Measurements from ENCODE around the gene ANGPT4. TPM values are rescaled to one million over a fixed set of nuclear protein-coding genes. Genes with fewer than 3 reads are reported as not detected.

ANGPT4 gene
- polyA plus RNA-seq, 1 experiment: not detected

DNA sequence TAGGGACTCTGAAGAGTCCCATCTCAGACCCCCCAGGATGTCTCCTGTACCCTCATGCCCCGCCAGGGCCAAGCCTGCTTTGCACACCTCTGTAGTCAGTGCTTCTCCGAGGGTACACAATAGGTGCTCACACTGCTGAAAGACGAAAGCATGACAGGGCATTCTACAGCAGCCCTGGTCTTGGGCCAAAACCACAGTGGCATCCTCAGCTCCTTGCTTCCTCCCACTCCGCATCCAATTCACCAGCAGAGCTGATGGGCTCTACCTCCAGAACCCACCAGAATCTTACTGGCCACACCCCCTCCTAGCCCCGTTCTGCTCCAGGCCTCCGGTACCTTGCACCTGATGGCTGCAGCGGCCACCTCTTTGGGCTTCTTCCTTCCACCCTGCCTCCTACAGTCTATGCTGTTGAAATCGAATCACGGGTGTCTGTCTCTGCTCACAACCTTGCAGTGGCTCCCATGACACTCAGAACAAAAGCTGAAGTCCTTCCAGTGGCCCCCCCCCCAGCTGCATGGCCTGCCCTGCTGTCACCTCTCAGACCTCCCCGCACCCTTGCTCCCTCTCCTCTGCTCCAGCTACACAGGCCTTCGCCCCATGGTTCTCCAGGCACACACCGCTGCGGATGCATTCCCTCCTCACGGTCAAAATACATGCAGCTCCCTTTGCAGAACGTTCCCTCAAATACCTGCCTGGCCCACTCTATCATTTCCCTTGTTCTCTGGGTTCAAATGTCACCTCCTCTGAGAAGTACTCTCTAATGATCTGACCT, 1.2 kb downstream of the ANGPT4 start:
- Histone ChIP-seq H3K27ac (ENCODE audit: low read depth, low read length) (no peak overlapping the region), H3K9me3 (ENCODE audit: control insufficient read depth, insufficient read depth, low read length) (no peaks in the 10 kb centered on the region), H3K27me3 (ENCODE audit: control insufficient read depth, insufficient read depth, low read length) (peaks cover 12% of the 10 kb centered on the region), H3K4me3 (ENCODE audit: low read depth, low read length) (no peak overlapping the region)
- CTCF ChIA-PET: no interaction called here
- TF ChIP-seq, protein P1, sequence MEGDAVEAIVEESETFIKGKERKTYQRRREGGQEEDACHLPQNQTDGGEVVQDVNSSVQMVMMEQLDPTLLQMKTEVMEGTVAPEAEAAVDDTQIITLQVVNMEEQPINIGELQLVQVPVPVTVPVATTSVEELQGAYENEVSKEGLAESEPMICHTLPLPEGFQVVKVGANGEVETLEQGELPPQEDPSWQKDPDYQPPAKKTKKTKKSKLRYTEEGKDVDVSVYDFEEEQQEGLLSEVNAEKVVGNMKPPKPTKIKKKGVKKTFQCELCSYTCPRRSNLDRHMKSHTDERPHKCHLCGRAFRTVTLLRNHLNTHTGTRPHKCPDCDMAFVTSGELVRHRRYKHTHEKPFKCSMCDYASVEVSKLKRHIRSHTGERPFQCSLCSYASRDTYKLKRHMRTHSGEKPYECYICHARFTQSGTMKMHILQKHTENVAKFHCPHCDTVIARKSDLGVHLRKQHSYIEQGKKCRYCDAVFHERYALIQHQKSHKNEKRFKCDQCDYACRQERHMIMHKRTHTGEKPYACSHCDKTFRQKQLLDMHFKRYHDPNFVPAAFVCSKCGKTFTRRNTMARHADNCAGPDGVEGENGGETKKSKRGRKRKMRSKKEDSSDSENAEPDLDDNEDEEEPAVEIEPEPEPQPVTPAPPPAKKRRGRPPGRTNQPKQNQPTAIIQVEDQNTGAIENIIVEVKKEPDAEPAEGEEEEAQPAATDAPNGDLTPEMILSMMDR (IDR thresholded peaks at IDR 0.05; ENCODE audit: low read depth, low read length): no peak
- POLR2A ChIA-PET: no interaction called here
- no peak for DNase-seq (ENCODE audit: low read depth, low spot score)

GRCh38 chr20:913306-913849, 2.8 kb downstream of the ANGPT4 start:
- H3K27ac ChIP-seq (ENCODE audit: low read depth, low read length): no peak overlapping the region
- no peak overlapping the region for H3K4me3 ChIP-seq (ENCODE audit: low read depth, low read length)
- DNase-seq (ENCODE audit: low read depth, low spot score): no peak
- POLR2A ChIA-PET: no interaction called here
- CTCF ChIA-PET: no interaction called here
- H3K27me3 ChIP-seq (ENCODE audit: control insufficient read depth, insufficient read depth, low read length): peaks cover 12% of the 10 kb centered on the region
- TF ChIP-seq, protein P1 (IDR thresholded peaks at IDR 0.05; ENCODE audit: low read depth, low read length): no peak
- H3K9me3 ChIP-seq (ENCODE audit: control insufficient read depth, insufficient read depth, low read length): no peaks in the 10 kb centered on the region

DNA sequence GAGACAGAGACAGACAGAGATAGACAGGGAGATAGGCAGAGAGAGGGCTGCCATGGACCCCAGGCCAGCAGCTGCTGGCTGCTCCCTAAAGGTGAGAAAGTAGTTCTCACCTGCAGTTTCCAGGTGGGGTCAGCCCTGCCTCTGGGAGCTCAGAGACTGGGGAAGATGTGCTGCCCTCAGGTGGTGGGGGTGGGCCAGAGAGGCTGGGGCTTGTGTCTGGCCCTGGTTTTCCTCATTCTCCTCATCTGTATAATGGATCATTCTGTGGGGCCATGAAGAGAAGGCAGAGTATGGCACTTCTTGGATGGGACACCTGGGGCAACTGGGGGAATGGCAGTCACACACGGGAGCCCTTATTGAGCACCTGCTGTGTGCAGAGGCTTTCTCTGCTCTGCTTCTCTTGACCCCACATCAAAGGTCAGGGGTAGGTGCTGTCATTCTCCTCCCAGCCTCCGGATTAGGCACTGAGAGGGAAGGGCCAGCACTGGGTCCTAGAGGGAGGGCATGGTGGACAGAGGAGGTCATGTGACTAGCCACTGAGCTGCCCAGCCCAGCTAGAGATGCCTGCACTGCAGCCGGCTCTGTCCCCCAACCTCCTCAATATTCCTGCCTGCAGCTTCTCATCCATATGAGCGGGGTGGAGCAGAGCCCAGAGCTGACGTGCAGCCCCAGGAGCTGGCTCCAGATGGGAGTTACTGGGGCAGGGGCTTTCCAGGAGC, 4.1 kb downstream of the ANGPT4 start:
- Histone ChIP-seq H3K4me3 (ENCODE audit: low read depth, low read length) (no peak overlapping the region), H3K27me3 (ENCODE audit: control insufficient read depth, insufficient read depth, low read length) (peaks cover 12% of the 10 kb centered on the region), H3K27ac (ENCODE audit: low read depth, low read length) (no peak overlapping the region), H3K9me3 (ENCODE audit: control insufficient read depth, insufficient read depth, low read length) (no peaks in the 10 kb centered on the region)
- no peak for DNase-seq (ENCODE audit: low read depth, low spot score)
- ChIA-PET POLR2A (interaction anchor here (0.5 to 0.7 kb wide), 2 partner anchors 79 to 933 kb away, joined by 3 read pairs; partner anchors contain the start of gene FAM110A), CTCF (no interaction called here)
- TF ChIP-seq, protein P1 (IDR thresholded peaks at IDR 0.05; ENCODE audit: low read depth, low read length): no peak

- peaks cover 12% of the 10 kb centered on the region for H3K27me3 ChIP-seq (ENCODE audit: control insufficient read depth, insufficient read depth, low read length)
- ChIA-PET CTCF (interaction anchor here (0.9 to 1.1 kb wide), 2 partner anchors 44 to 96 kb away, joined by 3 read pairs; no protein-coding TSS in a partner anchor), POLR2A (interaction anchor here (0.5 to 1.0 kb wide), 3 partner anchors 26 to 934 kb away, joined by 3 read pairs; partner anchors contain the start of gene FAM110A)
- no peaks in the 10 kb centered on the region for H3K9me3 ChIP-seq (ENCODE audit: control insufficient read depth, insufficient read depth, low read length)
- TF ChIP-seq, protein P1 (IDR thresholded peaks at IDR 0.05; ENCODE audit: low read depth, low read length): no peak
- no peak overlapping the region for H3K27ac ChIP-seq (ENCODE audit: low read depth, low read length)
- H3K4me3 ChIP-seq (ENCODE audit: low read depth, low read length): no peak overlapping the region
- no peak for DNase-seq (ENCODE audit: low read depth, low spot score)
Observed at GRCh38 chr20:910870-911770, 5.0 kb downstream of the ANGPT4 start.
